Heart left ventricle (tissue), 16 donors: ENCODE data around the gene EFCC1. TPM values are rescaled to one million over a fixed set of nuclear protein-coding genes. Genes with fewer than 3 reads are reported as not detected.

Experiments
- ATAC-seq, 4 donors: fragments of 200-7000 bp; cut with Tn5 transposase; one replicate each; pipeline ENCODE4 v1.9.1; 2020 to 2022; ENCODE audit warnings: moderate library complexity in 4 of 4, mild to moderate bottlenecking in 3 of 4, moderate number of reproducible peaks in 1 of 4
- DNase-seq, 5 donors: peaks; one replicate each; pipeline ENCODE4 v3.0.0-alpha.2; 2020
- H3K27ac ChIP-seq, 12 donors: fragments of 200-600 bp; sonication (generic) in 4 of 12; one replicate each; pipeline versions ENCODE4 v1.5.0 to v1.8.0; 2016 to 2022; ENCODE audit warnings: mild to moderate bottlenecking in 2 of 12
- H3K27me3 ChIP-seq, 9 donors: fragments of 200-600 bp; sonication (generic) in 2 of 9; one replicate each; pipeline versions ENCODE4 v1.5.1 to v1.8.0; 2016 to 2022; ENCODE audit warnings: mild to moderate bottlenecking in 3 of 9
- H3K36me3 ChIP-seq, 9 donors: fragments of 200-600 bp; sonication (generic) in 2 of 9; one replicate each; pipeline versions ENCODE4 v1.5.0 to v1.8.0; 2018 to 2022; ENCODE audit warnings: mild to moderate bottlenecking in 2 of 9
- H3K4me1 ChIP-seq, 12 donors: fragments of 200-600 bp; sonication (generic) in 4 of 12; one replicate each; pipeline versions ENCODE4 v1.5.0 to v1.8.0; 2016 to 2022; ENCODE audit warnings: mild to moderate bottlenecking in 3 of 12
- H3K4me3 ChIP-seq, 12 donors: fragments of 200-600 bp; sonication (generic) in 4 of 12; one replicate each; pipeline versions ENCODE4 v1.5.0 to v1.8.0; 2017 to 2022; ENCODE audit warnings: mild to moderate bottlenecking in 9 of 12, moderate library complexity in 4 of 12
- H3K9me3 ChIP-seq, 12 donors: fragments of 200-600 bp; sonication (generic) in 4 of 12; one replicate each; pipeline versions ENCODE4 v1.5.0 to v1.8.0; 2016 to 2022; ENCODE audit warnings: mild to moderate bottlenecking in 1 of 12
- CTCF ChIP-seq, 12 donors: fragments of 200-600 bp; sonication (generic) in 4 of 12; IDR thresholded peaks; one replicate each; pipeline versions ENCODE4 v1.5.0 to v1.8.0; 2018 to 2022; ENCODE audit warnings: antibody characterized with exemption in 12 of 12, mild to moderate bottlenecking in 5 of 12
- POLR2A ChIP-seq, 2 donors: fragments of 450-650 bp; IDR thresholded peaks; one replicate each; pipeline ENCODE4 v1.6.1; 2017; ENCODE audit warnings: antibody characterized with exemption in 2 of 2, mild to moderate bottlenecking in 2 of 2, moderate library complexity in 2 of 2
- WGBS, 4 donors: extraction: QIAGEN DNeasy Blood & Tissue Kit in 2 of 4; methylation state at CpG; one replicate each; pipeline versions ENCODE4 v1.1.5 to v1.1.7; 2013 to 2018; 5-methylcytosine and 5-hydroxymethylcytosine counted together
- intact Hi-C, 10 donors: fragments of 100-400 bp; cut with DNase I; formaldehyde crosslinking; loops; one replicate each; pipeline versions ENCODE4 v1.11.1 to v1.14.2; 2022
- polyA plus RNA-seq, 2 donors: library from polyadenylated mRNA; stranded (reverse); fragments of 200-250 nt; gene quantifications; one replicate each; pipeline ENCODE4 v1.2.3, GENCODE V29; 2013
- total RNA-seq, 9 donors: library from RNA; depleted of rRNA in 2 of 9; stranded (reverse); fragments of >200 nt in 2 of 9; fragmentation: NEBNext Ultra II Directional in 3 of 9; extraction: Animal tissue kit (Norgen Biotek cat#: 25700) in 3 of 9; gene quantifications; one replicate each; pipeline versions ENCODE4 v1.1.0 to v1.2.4, GENCODE V29; 2016 to 2023
- donor health status: ischemic (EF 13 %, LVEDD 7.1; RV severe dilation, severe dysfunction).
- donor health status: healthy with polysubstance abuse.
- donor health status: DM: no; HTN: yes; CAD: no.
- donor health status: DM: no; HTN: no; CAD: no.
- donor health status: ischemic (EF 25% LVEDD 6.9; RV normal size, moderate dysfunction).
- donor health status: ischemic (EF 25% LVEDD 5.7; RV mildly dilated, moderate dysfunction).
- donor health status: healthy.
- donor health status: DM: yes; HTN: yes; CAD: no.
- donor health status: ischemic (EF 35%, LVEDD 5.7; RV mildly dilated, moderate dysfunction).
- donor health status: nonischemic (EF 11% LVEDD 7.7; RV severe dilation, severe dysfunction).
- donor health status: DM: yes; HTN: yes; CAD: no.
- donor health status: PGD.
- donor health status: ischemic (EF 29% LVEDD 5.4; RV normal size, mild dysfunction).
- donor health status: nonischemic (EF 23%, LVEDD 6.1; RV moderate dilation, normal function).

Gene EFCC1
- total and polyA plus RNA-seq, 11 donors: 0.60 to 2.5 (median 1.5) TPM

- DNase-seq (peak; percentile 71 to 82 (median 79)), ATAC-seq (peak in 3 of 4 donors; percentile 54 to 77 (median 72))
- intact Hi-C loops: no loop called here
- Histone ChIP-seq H3K27me3 (no peaks in the 10 kb centered on the region), H3K4me1 (peaks cover 0 to 67% (median 47%) of the 10 kb centered on the region in 12 donors), H3K9me3 (no peaks in the 10 kb centered on the region), H3K27ac (peak overlapping the region; percentile 69 to 93 (median 84)), H3K4me3 (no peak overlapping the region), H3K36me3 (peaks cover 0 to under 1% (median 0%) of the 10 kb centered on the region in 9 donors)
- TF ChIP-seq CTCF (IDR thresholded peaks at IDR 0.05) (peak in 1 of 12 donors; percentile 1), POLR2A (IDR thresholded peaks at IDR 0.05) (peak in 1 of 2 donors; percentile 43)
- WGBS, 4 donors: 55 to 69% (median 65%) methylated on average over 13 to 14 of the region's 14 CpGs
Measured at GRCh38 chr3:129016720-129017483, 15.8 kb downstream of the EFCC1 start.

DNA sequence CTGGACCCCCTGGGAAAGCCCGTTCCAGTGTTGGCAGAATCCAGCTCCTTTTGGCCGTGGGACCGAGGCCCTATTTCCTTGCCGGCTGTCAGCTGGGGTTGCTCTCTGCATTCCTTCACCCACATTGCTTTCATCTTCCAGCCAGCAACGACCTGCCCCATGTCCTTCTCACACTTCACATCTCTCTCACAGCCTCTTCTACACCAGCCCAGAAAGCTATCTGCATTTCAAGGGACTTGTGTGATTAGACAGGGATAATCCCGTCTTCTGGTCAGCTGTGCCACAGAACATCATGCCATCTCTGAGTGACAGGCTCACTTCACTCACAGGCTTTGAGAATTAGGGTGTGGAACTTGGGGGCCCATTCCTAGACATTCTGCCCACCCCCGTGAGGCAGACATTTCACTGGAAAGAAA lies 16.4 kb downstream of the EFCC1 start:
- Histone ChIP-seq H3K4me1 (peaks cover 0 to 73% (median 49%) of the 10 kb centered on the region in 12 donors), H3K27ac (peak overlapping the region; percentile 69 to 93 (median 84)), H3K9me3 (no peaks in the 10 kb centered on the region), H3K4me3 (no peak overlapping the region), H3K36me3 (no peaks in the 10 kb centered on the region), H3K27me3 (no peaks in the 10 kb centered on the region)
- WGBS, 4 donors: 43 to 57% (median 48%) methylated on average over 7 of the region's 7 CpGs
- no peak for TF ChIP-seq CTCF (IDR thresholded peaks at IDR 0.05)
- TF ChIP-seq POLR2A (IDR thresholded peaks at IDR 0.05): no peak
- intact Hi-C loops: no loop called here
- DNase-seq (no peak), ATAC-seq (no peak)

- no peak for TF ChIP-seq POLR2A (IDR thresholded peaks at IDR 0.05)
- no peak for TF ChIP-seq CTCF (IDR thresholded peaks at IDR 0.05)
- H3K27me3 ChIP-seq: no peaks in the 10 kb centered on the region
- H3K27ac ChIP-seq: peak overlapping the region; percentile 69 to 93 (median 84)
- DNase-seq (no peak), ATAC-seq (no peak)
- no peak overlapping the region for H3K4me3 ChIP-seq
- intact Hi-C loops: no loop called here
- peaks cover 0 to 78% (median 52%) of the 10 kb centered on the region in 12 donors for H3K4me1 ChIP-seq
- WGBS, 4 donors: 54 to 77% (median 65%) methylated on average over 2 of the region's 2 CpGs
- no peaks in the 10 kb centered on the region for H3K36me3 ChIP-seq
- no peaks in the 10 kb centered on the region for H3K9me3 ChIP-seq
Measured at GRCh38 chr3:129018271-129018670, 17.2 kb downstream of the EFCC1 start.

GRCh38 chr3:129018751-129019150 lies 17.6 kb downstream of the EFCC1 start:
- no peak for ATAC-seq
- intact Hi-C loops: no loop called here
- H3K4me1 ChIP-seq: peaks cover 0 to 81% (median 54%) of the 10 kb centered on the region in 12 donors

More at GRCh38 chr3:129018751-129019150, 17.6 kb downstream of the EFCC1 start:
- Histone ChIP-seq H3K36me3 (no peaks in the 10 kb centered on the region), H3K9me3 (no peaks in the 10 kb centered on the region), H3K27me3 (no peaks in the 10 kb centered on the region), H3K4me3 (no peak overlapping the region), H3K27ac (peak overlapping the region in 7 of 12 donors; percentile 15 to 93 (median 84))
- TF ChIP-seq CTCF (IDR thresholded peaks at IDR 0.05) (no peak), POLR2A (IDR thresholded peaks at IDR 0.05) (no peak)
- peak in 1 of 5 donors; percentile 15 for DNase-seq
- WGBS, 4 donors: 78 to 84% (median 79%) methylated on average over 9 of the region's 9 CpGs
